GM03348 (cell line): ENCODE data around the gene MOCS2.
A peak's percentile ranks its signal among the peaks of the same experiment; 100 is the strongest.

Experiments used
- DNase-seq: peaks from one replicate; pipeline ENCODE4 v3.0.0; 2012; ENCODE audit warnings: low spot score

MOCS2 gene

DNA sequence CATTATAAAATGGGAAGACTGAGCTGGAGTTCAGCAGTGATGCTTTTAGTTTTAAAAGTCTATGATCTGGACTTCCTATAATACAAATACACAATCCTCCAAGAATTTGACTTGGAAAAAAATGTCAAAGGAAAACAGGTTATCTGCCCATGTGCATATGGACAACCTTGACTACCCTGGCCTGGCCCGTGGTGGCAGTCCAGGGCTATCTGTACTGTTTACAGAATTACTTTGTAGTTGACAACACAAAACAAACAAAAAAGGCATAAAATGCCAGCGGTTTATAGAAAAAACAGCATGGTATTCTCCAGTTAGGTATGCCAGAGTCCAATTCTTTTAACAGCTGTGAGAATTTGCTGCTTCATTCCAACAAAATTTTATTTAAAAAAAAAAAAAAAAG is 17.3 kb downstream of the MOCS2 start:
- no peak for DNase-seq

GRCh38 chr5:53091289-53091688 is 18.3 kb downstream of the MOCS2 start:
- DNase-seq, result peak; percentile 55

- no peak for DNase-seq
Observed at GRCh38 chr5:53090229-53090628, 19.3 kb downstream of the MOCS2 start.

- DNase-seq, result no peak
Observed at GRCh38 chr5:53089481-53089991, 20.0 kb downstream of the MOCS2 start.

GRCh38 chr5:53087621-53088121 is 21.9 kb downstream of the MOCS2 start:
- no peak for DNase-seq

- DNase-seq, result no peak
Observed at GRCh38 chr5:53087171-53087570, 22.4 kb downstream of the MOCS2 start.

DNA sequence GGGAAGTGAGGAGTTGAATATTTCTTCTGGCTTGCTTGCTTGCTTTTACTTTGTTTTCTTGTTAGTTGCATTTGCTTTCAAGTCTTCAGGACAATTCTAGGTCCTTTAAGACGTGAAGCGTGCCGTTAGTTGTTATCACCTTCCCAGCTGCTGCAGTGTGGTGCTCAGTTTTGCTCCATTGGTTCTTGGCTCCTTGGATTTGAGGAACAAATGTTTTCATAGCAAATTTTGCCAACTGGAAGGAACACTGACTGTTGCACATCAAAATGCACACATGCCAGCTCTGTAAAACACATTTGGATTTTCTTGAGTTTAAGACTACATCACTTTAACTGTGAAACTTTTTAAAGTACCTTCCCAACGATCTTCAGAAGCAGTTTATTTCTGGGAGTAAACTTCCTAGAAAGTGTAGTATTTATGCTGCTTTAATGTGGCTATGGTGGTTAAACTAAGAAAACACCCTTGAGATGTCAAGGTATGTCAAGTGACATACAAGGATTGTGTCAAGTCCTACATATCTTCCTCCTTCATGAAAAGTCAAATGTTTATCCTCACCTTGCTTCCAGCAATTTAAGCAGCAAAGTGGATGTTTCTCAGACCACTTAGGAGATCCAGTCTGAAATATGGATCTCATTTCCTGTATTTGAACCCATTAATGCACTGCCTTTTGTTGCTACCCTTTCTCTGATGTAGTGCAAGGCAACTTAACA is 24.9 kb downstream of the MOCS2 start:
- DNase-seq, result no peak

DNA sequence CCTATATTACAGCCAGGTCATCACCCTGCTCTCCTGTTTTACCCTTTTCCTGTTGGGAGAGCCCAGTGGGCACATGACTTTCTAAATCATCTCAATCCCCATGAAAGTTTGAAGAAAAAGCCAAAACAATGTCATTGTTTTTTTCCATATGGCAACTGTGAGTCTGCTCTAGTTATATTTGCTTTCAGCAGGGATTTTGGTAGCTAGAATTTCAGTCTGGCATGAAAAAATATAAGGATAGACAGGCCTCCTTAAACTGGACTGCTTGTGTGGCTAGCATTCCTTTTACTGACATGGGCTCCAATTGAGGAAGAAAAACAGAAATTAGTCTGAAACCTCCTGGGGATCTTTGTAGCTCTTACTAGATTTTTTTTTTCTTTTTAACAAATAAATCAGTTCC is 25.6 kb downstream of the MOCS2 start:
- DNase-seq, result no peak

GRCh38 chr5:53080271-53080670 is 29.3 kb downstream of the MOCS2 start:
- DNase-seq, result no peak

DNA sequence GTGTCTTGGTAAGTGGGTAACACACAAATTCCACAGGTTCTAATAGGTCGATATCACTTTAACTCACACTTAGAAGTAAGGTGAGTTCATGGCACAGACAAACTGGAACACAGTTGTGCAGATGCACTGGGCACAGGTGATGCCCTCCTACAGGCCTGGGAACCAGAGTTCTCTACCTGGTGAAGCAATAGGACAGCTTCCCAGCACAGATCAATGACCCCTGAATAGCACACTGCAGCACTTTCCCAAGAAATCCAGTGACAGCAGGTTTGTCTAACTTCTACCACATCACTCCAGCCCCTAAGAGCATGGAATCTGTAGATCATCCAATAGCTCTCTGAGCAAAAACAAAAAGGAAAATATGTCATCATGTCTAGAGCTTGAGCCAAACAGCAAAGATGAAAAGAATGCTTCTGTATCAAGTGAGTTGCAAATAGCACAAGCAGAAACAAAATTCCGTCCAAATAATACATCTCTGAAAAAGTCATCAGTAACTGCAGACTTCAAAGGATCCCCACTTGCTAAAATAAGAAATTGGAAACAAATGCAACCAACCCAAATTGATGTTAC is 33.5 kb downstream of the MOCS2 start:
- DNase-seq, result no peak

DNA sequence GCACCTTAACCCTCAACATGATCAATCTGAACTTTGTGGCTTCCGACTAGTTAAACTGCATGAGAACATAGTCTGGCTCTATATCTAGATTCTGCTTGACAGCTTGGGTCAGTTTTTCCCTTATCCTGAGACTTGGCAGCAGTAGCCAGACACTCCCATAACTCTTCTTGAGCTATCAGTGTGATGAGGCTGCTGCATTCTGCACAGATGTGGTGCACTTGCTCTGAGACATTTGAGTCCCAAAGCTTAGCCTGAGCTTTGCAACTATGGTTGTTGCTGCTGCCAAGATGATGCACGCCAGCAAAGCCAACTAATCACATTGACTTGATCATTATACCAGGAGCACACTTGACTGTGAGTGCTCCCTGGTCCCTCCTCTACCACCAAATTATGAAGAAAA is 36.2 kb downstream of the MOCS2 start:
- DNase-seq, result no peak

- peak; percentile 27 for DNase-seq
Observed at GRCh38 chr5:53071738-53072137, 37.8 kb downstream of the MOCS2 start.

- DNase-seq, result no peak
Observed at GRCh38 chr5:53071298-53071697, 38.3 kb downstream of the MOCS2 start.

GRCh38 chr5:53069626-53070025 is 39.9 kb downstream of the MOCS2 start:
- DNase-seq, result peak; percentile 33

DNA sequence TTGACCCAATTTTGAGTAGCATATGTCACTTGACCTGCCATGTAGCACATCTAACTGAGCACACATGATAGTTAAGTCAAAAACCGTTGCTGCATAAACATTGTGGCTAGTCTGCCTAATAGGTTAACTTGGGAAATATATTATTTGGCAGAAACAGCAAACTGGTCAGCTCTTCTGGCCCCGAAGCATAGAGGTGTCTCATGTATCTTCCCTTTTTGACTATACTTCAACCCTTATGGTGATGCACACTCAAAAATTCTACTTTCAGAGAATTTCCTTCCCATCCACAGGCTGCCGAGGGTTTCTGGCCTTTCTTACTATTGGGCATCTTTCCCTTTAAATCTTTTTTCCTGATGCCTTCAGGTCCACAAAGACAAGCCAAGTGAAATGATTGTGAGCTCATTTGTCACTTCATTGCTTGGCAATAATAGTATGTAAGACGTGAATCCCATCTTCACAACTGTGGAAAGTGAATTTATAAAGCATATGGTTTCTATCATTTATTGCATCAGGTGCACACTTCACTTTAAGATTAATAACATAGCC is 41.2 kb downstream of the MOCS2 start:
- DNase-seq, result no peak

- DNase-seq, result no peak
Observed at GRCh38 chr5:53067641-53068040, 41.9 kb downstream of the MOCS2 start.

- DNase-seq, result no peak
Observed at GRCh38 chr5:53066088-53066487, 43.5 kb downstream of the MOCS2 start.

DNA sequence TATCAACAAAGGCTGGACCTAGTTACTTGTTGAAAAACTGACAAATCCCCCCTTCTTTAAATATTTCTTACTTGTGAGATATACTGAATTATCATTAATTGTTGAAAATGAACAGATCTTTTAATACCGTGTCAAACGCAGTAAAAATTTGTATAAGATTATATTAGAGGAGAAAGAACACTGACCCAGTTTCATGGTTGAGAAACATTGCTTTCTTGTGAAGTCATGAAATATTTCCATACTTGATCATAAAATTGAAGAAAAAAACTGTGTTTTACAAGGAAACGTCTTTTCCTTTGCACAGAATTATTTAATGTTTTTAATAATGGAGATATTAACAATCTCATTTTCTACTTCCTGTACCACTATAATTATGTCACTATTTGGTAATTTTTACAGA is 45.8 kb downstream of the MOCS2 start:
- DNase-seq, result no peak

GRCh38 chr5:53063176-53063575 is 46.4 kb downstream of the MOCS2 start:
- no peak for DNase-seq

GRCh38 chr5:53059281-53059680 is 50.3 kb downstream of the MOCS2 start:
- DNase-seq, result peak; percentile 31

GRCh38 chr5:53055365-53055764 is 54.2 kb downstream of the MOCS2 start:
- DNase-seq, result no peak

- no peak for DNase-seq
Observed at GRCh38 chr5:53053364-53053763, 56.2 kb downstream of the MOCS2 start.

DNA sequence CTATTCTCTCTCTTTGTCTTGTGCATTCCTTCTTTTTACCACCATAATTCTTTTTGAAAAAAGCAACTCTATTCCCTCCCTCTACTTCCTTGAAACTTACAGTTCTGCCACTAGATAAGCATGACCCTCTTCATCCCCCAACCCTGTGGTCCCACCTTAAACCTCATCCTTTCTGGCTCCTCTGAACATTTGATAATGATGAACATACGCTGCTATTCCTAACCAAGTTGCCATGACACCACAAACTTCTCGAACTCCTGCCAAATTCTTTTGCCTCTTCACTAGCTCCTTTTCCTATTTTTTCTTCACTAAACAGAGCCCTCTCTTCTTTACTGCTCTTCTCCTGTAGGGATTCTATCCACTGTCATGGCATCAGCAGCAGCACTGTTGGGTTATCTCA is 57.1 kb downstream of the MOCS2 start:
- no peak for DNase-seq
